Activated naive CD4-positive, alpha-beta T cell treated with anti-CD3 and anti-CD28 coated beads, Interleukin-2, amount 50 U/mL, for 16 hours (primary cell): ENCODE data around the gene MED16.
"Not testable (repeated sequence)": the region's sequence is repeated elsewhere in the genome, so short reads cannot be mapped to it uniquely, and the experiment has no call there.

Experiments
- DNase-seq: peaks from one replicate; pipeline ENCODE4 v3.0.0-alpha.2; 2020

The MED16 gene

DNA sequence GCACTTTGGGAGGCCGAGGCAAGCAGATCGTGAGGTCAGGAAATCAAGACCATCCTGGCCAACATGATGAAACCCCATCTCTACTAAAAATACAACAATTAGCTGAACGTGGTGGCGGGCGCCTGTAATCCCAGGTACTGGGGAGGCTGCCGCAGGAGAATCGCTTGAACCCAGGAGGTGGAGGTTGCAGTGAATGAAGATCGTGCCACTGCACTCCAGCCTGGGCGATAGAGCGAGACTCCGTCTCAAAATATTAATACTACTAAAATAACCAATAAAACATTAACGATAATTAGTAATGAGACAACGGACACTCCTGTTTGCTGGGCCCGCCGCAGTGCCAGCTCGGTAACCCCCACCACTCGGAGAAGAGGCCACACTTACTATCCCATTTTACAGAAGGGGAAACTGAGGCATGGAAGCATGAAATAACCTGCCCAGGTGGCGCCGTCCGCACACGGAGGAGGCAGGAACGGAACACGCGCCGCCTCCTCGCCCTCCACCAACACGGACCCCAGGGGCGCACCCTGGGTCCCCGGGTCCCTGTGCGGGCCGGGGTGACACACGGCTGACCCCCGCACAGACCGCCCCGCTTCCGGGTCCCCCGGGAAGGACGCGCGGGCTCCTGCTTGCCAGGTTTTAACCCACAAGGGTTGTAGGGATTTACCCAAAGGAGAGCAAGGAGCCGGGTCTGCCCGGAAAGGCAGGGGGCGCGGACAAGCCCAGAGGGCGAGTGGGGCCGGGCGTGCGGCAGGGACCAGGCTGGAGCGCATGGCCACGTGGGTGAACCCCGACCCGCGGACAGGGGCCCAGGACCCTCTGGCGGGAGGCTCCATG lies 18.4 kb upstream of the MED16 start:
- DNase-seq, result no peak

DNA sequence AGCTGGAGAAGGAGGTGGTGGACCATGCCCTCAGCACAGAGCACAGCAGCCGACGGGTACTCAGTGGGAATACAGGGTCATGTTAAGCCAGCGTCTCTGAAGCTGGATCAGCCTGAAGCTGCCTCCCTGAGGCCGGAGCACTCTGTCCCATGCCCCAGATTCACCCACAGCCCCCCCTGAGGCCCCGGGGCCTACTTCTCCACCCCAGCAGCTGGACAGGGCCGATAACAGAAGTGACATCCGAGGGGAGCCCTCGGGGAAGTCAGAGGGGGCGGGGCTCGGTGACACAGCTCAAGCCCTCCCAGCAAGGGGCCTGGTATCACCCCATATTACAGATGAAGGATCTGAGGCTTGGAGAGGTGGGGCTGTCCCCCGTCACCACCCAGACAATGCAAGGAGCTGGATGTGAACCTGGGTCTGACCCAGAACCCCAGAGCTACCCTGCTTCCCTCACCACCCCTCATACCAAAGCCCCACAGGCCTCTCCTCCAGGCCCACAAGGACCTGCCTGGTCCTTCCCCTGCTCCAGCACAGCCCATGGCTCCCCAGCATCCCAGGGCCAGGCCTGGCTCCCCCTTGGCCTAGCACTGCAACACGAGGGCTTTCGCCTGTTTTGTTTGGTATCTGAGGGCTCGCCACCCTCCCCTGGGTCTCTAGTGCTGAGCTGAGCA lies 14.3 kb upstream of the MED16 start:
- no peak for DNase-seq

DNA sequence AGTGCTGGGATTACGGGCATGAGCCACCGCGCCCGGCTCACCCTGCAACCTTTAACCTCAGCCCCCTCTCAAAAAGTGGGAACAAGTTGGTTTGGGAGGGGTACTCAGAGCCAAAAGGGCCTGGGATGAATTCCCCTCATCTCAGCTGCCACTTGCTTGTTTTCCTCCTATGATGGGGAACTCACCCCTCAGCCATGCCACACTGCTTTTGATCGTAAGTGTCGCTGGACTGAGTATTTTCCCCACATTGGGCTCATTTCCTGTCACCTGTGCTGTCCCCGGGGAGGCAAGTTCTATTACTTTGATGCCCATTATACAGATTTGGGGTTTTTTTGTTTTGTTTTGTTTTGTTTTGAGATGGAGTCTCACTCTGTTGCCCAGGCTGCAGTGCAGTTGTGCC lies 13.5 kb upstream of the MED16 start:
- no peak for DNase-seq

DNA sequence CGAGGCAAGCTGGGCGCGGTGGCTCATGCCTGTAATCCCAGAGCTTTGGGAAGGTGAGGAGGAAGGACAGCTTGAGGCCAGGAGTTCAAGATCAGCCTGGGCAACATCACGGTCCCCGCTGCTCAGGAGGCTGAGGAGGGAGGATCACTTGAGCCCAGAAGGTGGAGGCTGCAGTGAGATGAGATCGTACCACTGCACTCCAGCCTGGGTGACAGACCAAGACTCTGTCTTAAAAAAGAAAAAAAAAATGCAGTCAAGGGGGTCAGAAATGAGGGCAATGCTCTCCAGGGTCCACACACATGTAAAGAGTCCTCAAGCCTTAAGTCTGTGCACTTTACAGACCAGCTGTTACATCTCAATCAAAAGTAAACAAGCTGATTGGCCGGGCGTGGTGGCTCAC lies 11.6 kb upstream of the MED16 start:
- DNase-seq, result no peak

DNA sequence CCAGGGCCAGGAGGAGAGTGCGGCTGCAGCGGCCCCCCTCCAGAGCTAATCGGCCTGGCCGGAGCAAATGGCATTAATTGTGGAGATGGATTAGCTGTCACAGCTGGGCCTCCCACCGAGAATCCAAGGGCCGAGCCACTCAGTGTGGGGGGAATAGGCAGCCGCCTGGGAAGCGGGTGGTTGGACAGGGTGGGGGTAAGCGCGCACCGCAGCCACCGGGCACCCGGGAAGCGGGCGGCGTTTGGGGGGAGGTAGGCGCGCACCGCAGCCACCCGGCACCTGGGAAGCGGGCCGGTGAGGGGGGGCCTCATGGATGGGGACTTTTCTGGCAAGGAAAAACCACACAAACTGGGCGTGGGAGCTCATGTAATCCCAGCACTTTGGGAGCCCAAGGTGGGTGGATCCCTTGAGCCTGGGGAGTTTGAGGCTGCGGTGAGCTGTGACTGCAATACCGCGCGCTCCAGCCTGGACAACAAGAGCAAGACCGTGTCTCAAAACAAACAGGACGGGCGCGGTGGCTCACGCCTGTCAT lies 10.3 kb upstream of the MED16 start:
- DNase-seq, result no peak

DNA sequence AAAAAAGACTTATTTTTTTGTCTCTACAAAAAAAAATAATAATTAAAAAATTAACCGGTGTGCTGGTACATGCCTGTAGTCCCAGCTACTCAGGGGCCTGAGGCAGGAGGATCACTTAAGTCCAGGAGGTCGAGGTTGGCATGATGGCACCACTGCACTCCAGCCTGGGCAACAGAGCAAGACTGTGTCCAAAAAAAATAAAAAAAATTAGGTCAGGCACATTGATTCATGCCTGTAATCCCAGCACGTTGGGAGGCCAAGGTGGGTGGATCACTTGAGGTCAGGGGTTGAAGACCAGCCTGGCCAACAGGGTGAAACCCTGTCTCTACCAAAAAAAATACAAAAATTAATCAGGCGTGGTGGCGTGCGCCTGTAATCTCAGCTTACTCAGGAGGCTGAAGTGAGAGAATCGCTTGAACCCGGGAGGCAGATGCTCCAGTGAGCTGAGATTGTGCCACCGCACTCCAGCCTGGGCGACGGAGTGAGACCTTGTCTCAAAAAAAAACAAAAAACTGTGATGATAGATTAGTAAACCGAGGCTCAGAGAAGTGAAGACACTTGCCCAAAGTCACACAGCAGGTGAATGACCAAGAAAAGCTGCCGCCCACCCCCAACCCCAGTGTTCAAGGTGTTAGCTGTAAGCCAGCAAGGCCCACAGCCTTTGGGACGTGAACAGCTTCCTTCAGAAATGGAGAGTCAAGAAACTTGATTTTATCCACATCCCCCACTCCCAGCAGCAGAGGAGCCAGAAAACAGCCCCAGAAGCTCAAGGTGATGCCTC lies 9.6 kb upstream of the MED16 start:
- DNase-seq, result no peak

DNA sequence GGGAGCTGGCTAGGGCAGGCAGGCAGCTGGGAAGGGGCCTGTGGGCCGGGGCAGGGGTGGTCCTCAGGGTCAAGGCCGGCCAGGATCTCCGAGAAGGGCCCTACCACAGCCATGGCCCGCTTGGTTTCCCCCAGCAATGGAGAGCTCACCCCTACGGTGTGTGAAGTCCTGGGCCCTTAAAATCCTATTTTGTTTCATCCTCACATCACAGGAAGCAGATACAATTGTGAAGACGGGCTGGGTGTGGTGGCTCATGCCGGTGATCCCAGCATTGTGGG lies 9.0 kb upstream of the MED16 start:
- DNase-seq, result no peak

DNA sequence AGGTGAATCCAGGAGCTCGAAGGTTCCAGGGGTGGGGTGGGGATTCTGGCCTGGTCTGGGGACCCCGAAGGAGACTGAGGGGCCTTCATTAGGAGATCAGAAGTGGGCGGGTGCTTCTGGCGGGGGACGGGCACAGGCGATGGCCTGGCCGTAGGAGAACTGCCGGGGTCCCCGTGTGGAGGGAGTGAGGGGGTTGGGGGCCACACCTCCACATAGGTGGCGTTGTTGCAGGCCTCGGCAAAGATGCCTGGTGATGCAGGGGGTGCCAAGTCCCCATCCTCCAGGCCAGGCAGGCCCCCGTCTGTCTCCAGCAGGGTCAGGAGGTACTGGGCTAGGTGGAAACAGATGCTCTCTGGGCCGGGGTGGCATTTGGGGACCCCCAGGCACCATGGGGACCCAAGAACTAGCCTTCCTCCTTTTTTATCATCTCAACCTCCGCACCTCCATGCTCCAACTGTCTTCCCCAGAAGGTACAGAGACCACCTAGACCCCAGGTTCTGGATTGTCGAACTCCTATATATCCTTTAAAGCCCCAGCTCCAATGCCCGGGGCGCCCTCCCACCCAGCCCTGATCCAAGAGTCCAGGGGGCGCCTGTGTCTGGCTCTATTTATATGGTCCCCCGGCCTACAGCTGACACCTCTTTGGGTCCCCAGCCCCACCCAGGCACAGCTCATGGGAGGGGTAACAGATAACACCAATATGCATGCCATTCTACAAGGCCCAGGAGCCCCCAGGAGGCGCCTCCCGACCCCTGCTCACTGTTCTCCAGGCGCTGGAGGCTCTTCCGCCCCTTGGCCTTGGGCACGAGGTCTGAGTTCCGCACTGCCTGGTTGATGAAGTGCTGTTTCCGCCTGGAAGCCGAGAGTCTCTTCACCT lies 8.5 kb upstream of the MED16 start:
- no peak for DNase-seq

DNA sequence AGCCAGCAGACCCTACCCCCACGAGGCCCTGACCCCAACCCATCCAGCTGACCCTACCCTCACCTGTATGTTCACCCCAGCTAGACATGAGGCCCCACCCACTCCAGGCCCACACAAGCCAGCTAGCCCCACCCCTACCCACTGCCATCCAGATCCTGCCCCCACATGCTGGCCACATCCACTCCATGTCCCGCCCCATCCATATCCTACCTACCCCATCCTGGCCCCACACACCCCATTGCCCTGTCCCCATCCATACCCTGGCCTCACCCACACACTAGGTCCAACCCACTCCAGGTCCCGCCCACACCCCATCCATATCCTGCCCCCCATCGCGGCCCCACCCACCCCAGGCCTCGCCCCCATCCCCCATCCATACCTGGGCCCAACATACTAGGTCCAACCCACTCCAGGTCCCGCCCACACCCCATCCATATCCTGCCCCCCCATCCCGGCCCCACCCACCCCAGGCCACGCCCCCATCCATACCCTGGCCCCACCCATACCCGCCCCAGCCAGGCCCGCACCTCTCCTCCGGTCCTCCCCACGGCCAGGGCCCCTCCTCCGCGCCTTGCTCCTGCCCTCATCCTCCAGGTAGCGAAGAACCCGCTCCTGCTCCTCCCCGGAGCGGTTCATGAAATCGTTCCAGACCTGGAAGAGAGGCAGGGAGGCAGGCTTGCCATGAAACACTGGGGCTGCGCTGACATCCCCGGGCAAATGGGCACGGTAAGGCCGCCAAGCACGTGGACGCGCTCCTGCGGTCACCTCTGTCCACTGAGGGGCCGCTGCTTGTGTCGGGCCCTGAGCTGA lies 7.5 kb upstream of the MED16 start:
- DNase-seq, result no peak

DNA sequence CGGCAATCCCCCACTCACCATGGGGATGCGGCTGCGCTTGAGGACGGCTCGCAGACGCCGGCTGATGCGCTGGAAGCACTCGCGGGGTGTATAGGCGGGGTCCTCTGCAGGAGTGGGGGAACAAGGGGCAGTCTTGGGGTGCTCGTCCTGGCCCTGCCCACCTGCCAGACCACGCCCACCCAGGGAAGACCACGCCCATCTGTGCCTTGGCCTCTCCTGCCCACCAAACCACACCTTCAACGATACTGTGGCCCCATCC lies 7.0 kb upstream of the MED16 start:
- no peak for DNase-seq

DNA sequence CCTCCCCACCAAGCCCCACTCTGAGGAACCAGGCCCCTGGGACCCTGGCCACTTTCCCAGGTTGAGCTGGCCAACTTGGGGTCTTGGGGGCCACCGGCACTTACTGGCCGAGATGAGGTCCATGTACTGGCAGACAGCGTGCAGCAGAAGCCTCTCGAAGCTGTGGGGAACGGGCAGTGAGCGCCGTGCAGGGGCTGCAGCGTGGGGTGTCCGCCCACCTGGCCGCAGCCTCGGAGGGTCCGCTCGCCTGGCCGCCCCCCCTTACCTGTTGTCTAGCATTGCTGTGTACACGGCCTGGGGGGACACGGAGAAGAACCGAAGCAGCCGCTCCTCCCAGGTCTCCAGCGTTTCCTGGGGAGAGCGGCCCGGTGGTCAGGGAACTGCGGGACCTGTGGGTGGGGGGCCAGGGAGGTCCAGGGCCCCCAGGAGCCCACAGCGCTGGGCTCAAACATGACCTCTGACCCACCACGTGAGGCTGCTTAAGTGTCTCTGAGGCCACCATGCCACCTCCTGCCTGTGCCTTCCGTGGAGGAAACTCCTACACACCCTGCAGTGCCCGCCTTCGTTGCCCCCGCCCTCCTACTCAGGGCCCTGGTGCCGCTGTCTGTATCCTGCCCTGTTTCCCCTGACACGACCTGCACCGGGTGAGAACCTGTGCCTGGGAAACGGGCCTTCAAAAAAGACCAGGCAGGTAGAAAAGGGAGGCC lies 6.5 kb upstream of the MED16 start:
- no peak for DNase-seq

DNA sequence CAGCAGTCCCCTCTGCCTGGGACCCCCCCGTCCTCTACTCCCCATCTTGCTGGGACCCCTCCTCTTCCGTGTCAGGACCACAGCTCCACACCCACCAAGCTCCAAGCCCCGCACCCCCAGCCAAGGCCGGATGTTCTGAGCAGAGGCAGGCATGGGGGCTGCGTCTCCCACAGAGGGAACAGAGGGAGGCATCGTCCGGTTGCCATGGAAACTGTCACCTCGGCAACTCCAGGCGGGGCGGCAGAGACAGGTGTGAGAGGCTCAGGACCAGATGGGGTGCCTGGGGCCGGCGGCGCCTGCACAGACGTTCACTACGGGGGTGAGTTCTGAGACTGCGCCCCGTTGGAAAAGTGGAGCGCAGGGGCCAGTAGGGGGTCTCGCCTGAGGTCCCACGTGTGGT lies 5.7 kb upstream of the MED16 start:
- DNase-seq, result no peak

DNA sequence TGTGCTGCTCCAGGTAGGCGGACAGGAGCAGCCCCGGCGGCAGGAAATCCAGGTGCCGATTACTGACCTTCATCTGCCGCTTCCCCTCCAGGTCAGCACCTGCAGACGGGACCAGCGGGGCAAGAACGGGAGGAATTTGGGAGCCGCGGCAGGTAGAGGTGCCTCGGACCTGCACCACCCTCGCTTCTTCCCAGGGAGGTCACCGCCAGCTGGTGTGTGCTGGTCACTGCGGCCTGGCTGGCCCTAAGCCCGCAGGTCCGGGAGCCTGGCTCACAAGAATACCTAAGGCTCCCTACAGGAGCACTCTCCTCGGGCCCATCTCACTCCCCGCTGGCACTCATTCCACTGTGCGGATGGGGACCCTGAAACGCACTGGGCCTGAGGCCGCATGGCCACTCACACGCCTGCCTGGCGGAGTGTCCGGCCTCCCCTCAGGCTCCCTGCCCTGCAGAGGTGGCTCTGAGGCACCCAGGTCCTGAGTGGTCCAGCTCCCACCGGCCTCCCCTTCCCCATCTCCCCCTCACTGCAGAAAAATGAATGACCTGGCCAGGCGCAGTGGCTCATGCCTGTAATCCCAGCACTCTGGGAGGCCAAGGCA lies 4.6 kb upstream of the MED16 start:
- no peak for DNase-seq

DNA sequence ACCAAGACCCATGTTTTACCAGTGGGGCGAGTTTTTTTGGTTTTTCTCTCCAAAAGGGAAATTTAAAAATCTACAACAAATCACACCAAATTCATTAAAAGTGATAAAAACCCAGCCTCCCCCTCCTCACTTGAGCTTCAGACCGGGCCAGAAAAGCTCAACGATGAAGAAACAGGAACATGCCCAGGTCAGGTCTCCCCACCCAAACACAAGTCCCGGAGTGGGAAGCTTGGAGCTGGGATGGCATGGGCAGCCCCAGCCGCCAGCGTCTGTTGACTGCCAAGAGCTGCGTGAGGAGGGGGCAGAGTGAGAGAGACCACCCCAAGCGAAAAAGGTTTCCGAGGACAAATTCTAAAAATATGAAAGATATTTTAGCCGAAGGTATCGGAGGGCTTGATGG lies 4.0 kb upstream of the MED16 start:
- no peak for DNase-seq

DNA sequence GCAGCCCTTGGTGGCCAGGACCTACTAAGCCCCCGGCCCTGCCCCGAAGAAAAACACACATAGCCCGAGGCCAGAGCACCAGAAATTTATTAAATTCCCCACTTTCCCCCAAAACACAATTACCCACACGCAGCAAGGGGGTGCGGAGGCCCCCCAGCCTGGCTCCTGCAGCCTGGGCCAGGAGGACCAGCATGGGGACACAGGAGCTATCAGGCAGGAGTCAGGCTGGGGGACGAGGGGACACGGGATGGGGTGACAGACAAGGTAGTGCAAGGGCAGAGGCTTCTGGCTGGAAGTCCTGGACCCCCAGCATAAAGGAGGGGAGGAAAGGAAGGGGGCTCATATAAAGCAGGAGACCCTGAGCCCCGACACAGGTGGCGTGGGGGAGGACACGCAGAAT lies 3.4 kb upstream of the MED16 start:
- DNase-seq, result no peak

DNA sequence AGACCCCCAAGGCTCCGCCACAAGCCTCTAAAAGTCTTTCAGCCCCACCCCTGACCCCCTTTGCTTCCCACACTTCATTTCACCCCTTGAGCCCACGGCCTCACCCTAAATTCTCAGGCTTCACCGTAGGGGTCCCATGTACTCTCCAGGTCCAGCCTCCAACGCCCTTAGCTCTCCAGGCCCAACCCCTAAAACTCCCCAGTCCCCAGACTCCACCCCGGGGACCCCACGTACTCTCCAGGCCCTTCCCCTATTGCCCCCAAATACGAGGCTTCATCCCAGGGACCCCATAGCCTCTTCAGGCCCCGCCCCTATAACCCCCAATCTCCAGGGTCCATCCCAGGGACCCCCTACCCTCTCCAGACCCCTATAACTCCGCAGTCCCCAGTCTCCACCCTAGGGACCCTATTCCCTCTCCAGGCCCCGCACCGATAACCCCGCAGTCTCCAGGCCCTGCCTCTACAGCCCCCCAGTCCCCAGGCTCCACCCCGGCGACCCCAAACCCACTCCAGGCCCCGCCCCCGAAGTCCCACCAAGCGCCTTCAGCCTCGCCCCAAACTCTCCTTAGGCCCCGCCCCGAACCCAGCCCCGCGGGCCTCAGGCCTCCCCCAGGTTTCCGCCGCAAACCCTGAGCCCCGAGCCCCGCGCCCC lies 619 bp downstream of the MED16 start:
- no peak for DNase-seq

DNA sequence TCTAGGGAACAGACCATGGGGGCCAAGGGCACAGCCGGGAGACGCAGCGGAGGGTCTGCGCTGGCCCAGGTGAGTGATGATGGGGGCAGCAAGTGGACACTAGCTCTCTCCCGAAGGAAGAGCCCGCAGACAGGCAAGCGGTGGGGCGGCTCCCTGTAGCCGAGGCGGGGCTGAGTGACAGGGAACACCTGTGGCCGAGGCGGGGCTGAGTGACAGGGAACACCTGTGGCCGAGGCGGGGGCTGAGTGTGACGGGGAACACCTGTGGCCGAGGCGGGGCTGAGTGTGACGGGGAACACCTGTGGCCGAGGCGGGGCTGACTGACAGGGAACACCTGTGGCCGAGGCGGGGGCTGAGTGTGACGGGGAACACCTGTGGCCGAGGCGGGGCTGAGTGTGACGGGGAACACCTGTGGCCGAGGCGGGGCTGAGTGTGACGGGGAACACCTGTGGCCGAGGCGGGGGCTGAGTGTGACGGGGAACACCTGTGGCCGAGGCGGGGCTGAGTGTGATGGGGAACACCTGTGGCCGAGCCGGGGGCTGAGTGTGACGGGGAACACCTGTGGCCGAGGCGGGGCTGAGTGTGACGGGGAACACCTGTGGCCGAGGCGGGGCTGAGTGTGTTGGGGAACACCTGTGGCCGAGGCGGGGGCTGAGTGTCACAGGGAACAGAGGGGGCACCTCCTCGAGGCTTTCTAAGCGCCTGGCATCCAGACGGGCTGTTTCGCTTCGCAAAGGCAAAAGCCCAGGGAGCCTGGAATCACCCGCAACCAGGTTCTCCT lies 1.4 kb downstream of the MED16 start:
- not testable (repeated sequence) for DNase-seq

DNA sequence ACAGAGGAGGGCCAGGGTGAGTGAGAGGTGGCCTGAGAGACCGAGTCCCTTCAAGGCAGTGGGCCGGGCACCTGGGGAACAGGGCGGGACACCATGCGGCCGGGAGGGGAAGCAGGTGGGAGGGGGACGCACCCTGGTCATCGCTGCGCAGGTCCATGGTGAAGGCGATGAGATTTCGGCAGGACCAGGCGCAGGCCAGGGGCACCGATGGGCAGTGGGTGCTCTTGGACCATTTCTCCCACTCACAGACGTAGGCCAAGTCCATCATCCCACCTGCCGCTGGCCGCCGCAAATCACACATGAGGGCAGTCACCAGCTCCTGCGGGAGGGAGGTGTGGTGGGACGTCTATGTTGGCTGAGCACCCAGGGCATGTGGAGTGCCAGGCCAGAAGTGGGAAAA lies 2.2 kb downstream of the MED16 start:
- DNase-seq, result no peak

DNA sequence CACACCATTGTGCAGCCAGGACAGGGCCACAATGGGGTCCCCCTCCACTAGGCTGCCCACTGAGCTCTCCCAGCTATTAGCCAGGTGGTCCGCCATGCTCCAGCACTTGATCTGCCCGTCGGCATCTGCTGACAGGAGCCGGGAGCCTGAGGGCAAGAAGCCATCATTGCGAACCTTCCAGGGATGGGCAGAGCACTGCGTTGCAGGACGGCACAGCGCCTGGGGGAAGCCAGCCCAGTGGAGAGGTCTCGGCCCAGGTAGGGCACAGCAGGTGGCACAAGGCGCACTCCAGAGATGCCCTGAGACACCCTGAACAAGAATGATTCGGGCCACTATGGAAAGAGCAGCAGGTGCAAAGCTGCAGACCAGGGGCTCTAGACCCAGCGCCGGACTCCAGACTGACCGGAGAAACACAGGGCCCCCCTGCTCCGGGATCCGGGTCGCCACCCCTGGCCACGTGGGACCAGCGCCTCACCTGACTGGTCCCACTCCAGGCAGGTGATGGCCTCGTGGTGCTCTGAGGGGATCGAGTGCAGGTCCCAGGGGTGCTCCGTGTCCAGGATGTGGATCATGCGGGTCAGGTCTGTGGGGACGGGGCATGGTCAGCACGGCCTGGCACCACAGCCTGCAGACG lies 3.2 kb downstream of the MED16 start:
- DNase-seq, result no peak
